Type B pancreatic cell (in vitro differentiated cells): Measurements from ENCODE around the gene SPOCK2. TPM values are rescaled to one million over a fixed set of nuclear protein-coding genes. Genes with fewer than 3 reads are reported as not detected.

ENCODE experiments used
- DNase-seq: peaks from one replicate; pipeline ENCODE4 v3.0.0; 2021; ENCODE audit warnings: mixed read lengths; ENCODE audit not compliant: unreplicated experiment; ENCODE audit errors: extremely low spot score
- H3K27ac Mint-ChIP-seq: 2 replicates; pipeline ENCODE4 v1.8.0; 2021; ENCODE audit warnings: mild to moderate bottlenecking, mixed read lengths
- H3K27me3 Mint-ChIP-seq: 2 replicates; pipeline ENCODE4 v1.8.0; 2021; ENCODE audit warnings: mixed read lengths
- H3K36me3 Mint-ChIP-seq: 2 replicates; pipeline ENCODE4 v1.8.0; 2021; ENCODE audit warnings: mixed read lengths
- H3K4me1 Mint-ChIP-seq: one replicate; pipeline ENCODE4 v1.8.0; 2021; ENCODE audit warnings: mixed read lengths; ENCODE audit not compliant: unreplicated experiment
- H3K4me3 Mint-ChIP-seq: 2 replicates; pipeline ENCODE4 v1.8.0; 2021; ENCODE audit warnings: mild to moderate bottlenecking, mixed read lengths
- H3K9me3 Mint-ChIP-seq: 2 replicates; pipeline ENCODE4 v1.8.0; 2021; ENCODE audit warnings: mixed read lengths
- CTCF ChIP-seq: fragments of 200-600 bp; sonication (generic); conservative IDR thresholded peaks from 2 replicates; pipeline ENCODE4 v1.5.0; 2021; ENCODE audit warnings: antibody characterized with exemption, mild to moderate bottlenecking
- total RNA-seq: library from RNA; stranded (reverse); gene quantifications from 2 replicates; pipeline ENCODE4 v1.2.1, GENCODE V29; 2021; ENCODE audit warnings: low replicate concordance

SPOCK2 gene
- total RNA-seq, 1 donor from 2014 or later = 13.8 TPM

GRCh38 chr10:72124381-72124780 lies 36.0 kb upstream of the SPOCK2 start:
- Mint-ChIP-seq H3K36me3 (peaks cover 18% of the 10 kb centered on the region), H3K4me3 (no peak overlapping the region), H3K27me3 (no peaks in the 10 kb centered on the region), H3K9me3 (peaks cover 3% of the 10 kb centered on the region), H3K4me1 (peaks cover 15% of the 10 kb centered on the region), H3K27ac (no peak overlapping the region)
- TF ChIP-seq CTCF = no peak
- no peak for DNase-seq

GRCh38 chr10:72123616-72124015 lies 35.3 kb upstream of the SPOCK2 start:
- DNase-seq = no peak
- Mint-ChIP-seq H3K4me1 (peaks cover 15% of the 10 kb centered on the region), H3K4me3 (no peak overlapping the region), H3K9me3 (peaks cover 3% of the 10 kb centered on the region), H3K36me3 (peaks cover 19% of the 10 kb centered on the region), H3K27me3 (no peaks in the 10 kb centered on the region), H3K27ac (no peak overlapping the region)
- no peak for TF ChIP-seq CTCF

- H3K4me3 Mint-ChIP-seq = no peak overlapping the region
- peaks cover 7% of the 10 kb centered on the region for H3K9me3 Mint-ChIP-seq
- peaks cover 22% of the 10 kb centered on the region for H3K36me3 Mint-ChIP-seq
- DNase-seq = no peak
- peaks cover 15% of the 10 kb centered on the region for H3K4me1 Mint-ChIP-seq
- no peak for TF ChIP-seq CTCF
- H3K27me3 Mint-ChIP-seq = no peaks in the 10 kb centered on the region
- H3K27ac Mint-ChIP-seq = no peak overlapping the region
Measured at GRCh38 chr10:72122221-72122620, 33.9 kb upstream of the SPOCK2 start.

- peaks cover 15% of the 10 kb centered on the region for H3K4me1 Mint-ChIP-seq
- H3K27me3 Mint-ChIP-seq = no peaks in the 10 kb centered on the region
Measured at GRCh38 chr10:72121389-72121788, 33.0 kb upstream of the SPOCK2 start.

GRCh38 chr10:72116372-72116771 lies 28.0 kb upstream of the SPOCK2 start:
- TF ChIP-seq CTCF = no peak
- Mint-ChIP-seq H3K36me3 (peaks cover 31% of the 10 kb centered on the region), H3K4me1 (peaks cover 7% of the 10 kb centered on the region), H3K4me3 (no peak overlapping the region), H3K27me3 (no peaks in the 10 kb centered on the region), H3K9me3 (peaks cover 11% of the 10 kb centered on the region), H3K27ac (no peak overlapping the region)
- no peak for DNase-seq

More at GRCh38 chr10:72121389-72121788, 33.0 kb upstream of the SPOCK2 start:
- Mint-ChIP-seq H3K27ac (no peak overlapping the region), H3K36me3 (peaks cover 26% of the 10 kb centered on the region), H3K9me3 (peaks cover 12% of the 10 kb centered on the region), H3K4me3 (no peak overlapping the region)
- no peak for DNase-seq
- TF ChIP-seq CTCF = no peak
